Right atrium auricular region (tissue), 2 donors: Measurements from ENCODE around the gene HPSE2. TPM values are rescaled to one million over a fixed set of nuclear protein-coding genes. Genes with fewer than 3 reads are reported as not detected.

Experiments used
- DNase-seq: peaks from one replicate; pipeline ENCODE4 v3.0.0-alpha.2; 2019; ENCODE audit warnings: low spot score
- H3K27ac ChIP-seq, 2 donors: fragments of 200-600 bp; sonication (generic); 1 replicate in 1 of 2; 2 replicates in 1 of 2; pipeline ENCODE4 v1.5.1; 2016 to 2019
- H3K27me3 ChIP-seq, 2 donors: fragments of 200-600 bp; sonication (generic); one replicate each; pipeline versions ENCODE4 v1.5.1 to v1.6.0; 2017 to 2019
- H3K36me3 ChIP-seq: fragments of 200-600 bp; sonication (generic); one replicate; pipeline ENCODE4 v1.5.1; 2016
- H3K4me1 ChIP-seq, 2 donors: fragments of 200-600 bp; sonication (generic); one replicate each; pipeline versions ENCODE4 v1.5.1 to v1.6.0; 2017 to 2019
- H3K4me3 ChIP-seq, 2 donors: fragments of 200-600 bp; sonication (generic); 1 replicate in 1 of 2; 2 replicates in 1 of 2; pipeline ENCODE4 v1.5.1; 2017 to 2019; ENCODE audit warnings: mild to moderate bottlenecking in 1 of 2, moderate library complexity in 1 of 2
- H3K9me3 ChIP-seq, 2 donors: fragments of 200-600 bp; sonication (generic); one replicate each; pipeline ENCODE4 v1.5.1; 2019
- total RNA-seq, 2 donors: library from RNA; depleted of rRNA; stranded (reverse); fragments of >200 nt; gene quantifications; one replicate each; pipeline ENCODE4 v1.1.0, GENCODE V29; 2016
- TF ChIP-seq, protein P1 (sequence below), 2 donors: fragments of 200-600 bp; sonication (generic); IDR thresholded peaks; one replicate each; pipeline ENCODE4 v1.5.1; 2019; ENCODE audit warnings: antibody characterized with exemption in 2 of 2

HPSE2 gene
- total RNA-seq, 2 donors from 2014 or later, result not detected

DNA sequence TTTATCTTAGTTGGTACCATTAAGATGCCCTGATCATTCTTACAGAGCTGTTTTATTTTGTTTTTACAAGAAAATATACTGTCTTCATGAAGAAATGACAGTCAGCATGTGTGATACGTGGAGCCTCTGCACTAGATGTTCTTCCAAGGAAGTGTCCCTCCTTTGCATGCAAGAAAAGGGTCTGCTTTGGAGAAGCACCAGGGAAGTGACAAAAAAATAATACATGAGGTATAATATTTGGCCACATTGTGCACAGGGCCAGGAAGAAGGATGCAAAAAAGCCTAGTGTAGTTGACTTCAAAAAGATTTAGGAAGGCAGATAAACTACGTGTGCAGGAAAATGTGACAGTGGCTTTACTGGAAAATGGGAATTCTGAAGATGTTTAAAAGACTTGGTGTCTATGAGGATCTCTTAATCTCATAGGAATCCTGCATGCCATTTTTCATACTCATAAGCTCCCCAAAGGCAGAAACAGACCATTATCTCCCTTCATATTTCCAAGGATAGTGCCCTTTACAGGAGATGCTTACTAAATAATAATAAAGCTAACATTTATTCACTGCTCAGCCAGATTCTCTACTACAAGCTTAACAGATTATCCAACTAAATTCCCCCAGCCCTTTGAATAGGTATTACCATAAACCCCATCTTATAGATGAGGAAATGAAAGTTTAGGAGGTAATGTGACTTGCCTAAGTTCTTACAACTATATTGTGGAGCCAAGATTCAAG is 284.2 kb downstream of the HPSE2 start:
- no peaks in the 10 kb centered on the region for H3K27me3 ChIP-seq
- DNase-seq, result no peak
- no peaks in the 10 kb centered on the region for H3K4me1 ChIP-seq
- H3K4me3 ChIP-seq, result no peak overlapping the region
- TF ChIP-seq, protein P1, sequence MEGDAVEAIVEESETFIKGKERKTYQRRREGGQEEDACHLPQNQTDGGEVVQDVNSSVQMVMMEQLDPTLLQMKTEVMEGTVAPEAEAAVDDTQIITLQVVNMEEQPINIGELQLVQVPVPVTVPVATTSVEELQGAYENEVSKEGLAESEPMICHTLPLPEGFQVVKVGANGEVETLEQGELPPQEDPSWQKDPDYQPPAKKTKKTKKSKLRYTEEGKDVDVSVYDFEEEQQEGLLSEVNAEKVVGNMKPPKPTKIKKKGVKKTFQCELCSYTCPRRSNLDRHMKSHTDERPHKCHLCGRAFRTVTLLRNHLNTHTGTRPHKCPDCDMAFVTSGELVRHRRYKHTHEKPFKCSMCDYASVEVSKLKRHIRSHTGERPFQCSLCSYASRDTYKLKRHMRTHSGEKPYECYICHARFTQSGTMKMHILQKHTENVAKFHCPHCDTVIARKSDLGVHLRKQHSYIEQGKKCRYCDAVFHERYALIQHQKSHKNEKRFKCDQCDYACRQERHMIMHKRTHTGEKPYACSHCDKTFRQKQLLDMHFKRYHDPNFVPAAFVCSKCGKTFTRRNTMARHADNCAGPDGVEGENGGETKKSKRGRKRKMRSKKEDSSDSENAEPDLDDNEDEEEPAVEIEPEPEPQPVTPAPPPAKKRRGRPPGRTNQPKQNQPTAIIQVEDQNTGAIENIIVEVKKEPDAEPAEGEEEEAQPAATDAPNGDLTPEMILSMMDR (IDR thresholded peaks at IDR 0.05), result no peak
- no peaks in the 10 kb centered on the region for H3K36me3 ChIP-seq
- H3K9me3 ChIP-seq, result no peaks in the 10 kb centered on the region
- no peak overlapping the region for H3K27ac ChIP-seq

DNA sequence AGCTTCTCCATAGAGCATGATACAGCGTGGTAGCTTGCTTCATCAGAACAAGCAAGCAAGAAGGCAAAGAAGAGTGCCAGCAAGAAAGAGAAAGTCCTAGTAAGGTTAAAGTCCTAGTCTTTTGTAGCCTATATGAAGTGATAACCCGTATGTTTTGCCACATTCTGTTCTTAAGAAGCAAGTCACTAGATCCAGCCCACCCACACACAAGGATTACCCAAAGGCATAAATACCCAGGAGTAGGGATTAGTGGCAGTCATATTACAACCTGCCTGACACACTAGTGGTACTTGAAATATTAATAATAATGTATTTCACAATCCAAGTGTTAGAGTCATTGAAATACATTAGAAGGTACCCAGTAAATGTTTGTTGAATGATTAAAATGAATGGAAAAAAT is 285.5 kb downstream of the HPSE2 start:
- TF ChIP-seq, protein P1 (IDR thresholded peaks at IDR 0.05), result no peak
- H3K36me3 ChIP-seq, result no peaks in the 10 kb centered on the region
- H3K27ac ChIP-seq, result no peak overlapping the region
- H3K4me1 ChIP-seq, result no peaks in the 10 kb centered on the region
- H3K9me3 ChIP-seq, result no peaks in the 10 kb centered on the region
- DNase-seq, result no peak
- no peaks in the 10 kb centered on the region for H3K27me3 ChIP-seq
- H3K4me3 ChIP-seq, result no peak overlapping the region

- Histone ChIP-seq H3K4me3 (no peak overlapping the region), H3K27ac (no peak overlapping the region), H3K4me1 (no peaks in the 10 kb centered on the region), H3K27me3 (no peaks in the 10 kb centered on the region), H3K36me3 (no peaks in the 10 kb centered on the region), H3K9me3 (no peaks in the 10 kb centered on the region)
- no peak for DNase-seq
- TF ChIP-seq, protein P1 (IDR thresholded peaks at IDR 0.05), result no peak
Measured at GRCh38 chr10:98949306-98949705, 286.3 kb downstream of the HPSE2 start.

GRCh38 chr10:98943681-98944080 is 292.0 kb downstream of the HPSE2 start:
- H3K27me3 ChIP-seq, result no peaks in the 10 kb centered on the region
- no peak for DNase-seq
- H3K27ac ChIP-seq, result no peak overlapping the region
- TF ChIP-seq, protein P1 (IDR thresholded peaks at IDR 0.05), result no peak
- no peaks in the 10 kb centered on the region for H3K36me3 ChIP-seq
- no peaks in the 10 kb centered on the region for H3K9me3 ChIP-seq
- no peaks in the 10 kb centered on the region for H3K4me1 ChIP-seq
- H3K4me3 ChIP-seq, result no peak overlapping the region

DNA sequence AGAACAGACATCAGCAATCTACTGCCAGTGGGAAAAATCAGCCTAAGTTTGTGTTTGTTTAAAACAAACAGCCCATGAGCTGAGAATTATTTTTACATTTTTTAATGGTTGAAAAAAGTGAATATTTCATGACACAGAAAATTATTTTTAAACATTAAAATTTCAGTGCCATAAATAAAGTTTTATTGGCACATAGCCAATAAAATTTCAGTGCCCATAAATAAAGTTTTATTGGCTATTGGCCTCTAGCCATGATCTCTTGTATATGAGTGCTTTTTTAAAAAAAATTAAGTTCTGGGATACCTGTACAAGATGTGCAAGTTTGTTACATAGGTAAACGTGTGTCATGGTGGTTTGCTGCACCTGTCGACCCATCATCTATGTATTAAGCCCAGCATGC is 305.9 kb downstream of the HPSE2 start:
- TF ChIP-seq, protein P1 (IDR thresholded peaks at IDR 0.05), result no peak
- H3K27me3 ChIP-seq, result no peaks in the 10 kb centered on the region
- H3K4me1 ChIP-seq, result no peaks in the 10 kb centered on the region
- H3K27ac ChIP-seq, result no peak overlapping the region
- DNase-seq, result no peak
- H3K4me3 ChIP-seq, result no peak overlapping the region
- no peaks in the 10 kb centered on the region for H3K36me3 ChIP-seq
- peaks cover 0 to 8% of the 10 kb centered on the region in 2 donors for H3K9me3 ChIP-seq

DNA sequence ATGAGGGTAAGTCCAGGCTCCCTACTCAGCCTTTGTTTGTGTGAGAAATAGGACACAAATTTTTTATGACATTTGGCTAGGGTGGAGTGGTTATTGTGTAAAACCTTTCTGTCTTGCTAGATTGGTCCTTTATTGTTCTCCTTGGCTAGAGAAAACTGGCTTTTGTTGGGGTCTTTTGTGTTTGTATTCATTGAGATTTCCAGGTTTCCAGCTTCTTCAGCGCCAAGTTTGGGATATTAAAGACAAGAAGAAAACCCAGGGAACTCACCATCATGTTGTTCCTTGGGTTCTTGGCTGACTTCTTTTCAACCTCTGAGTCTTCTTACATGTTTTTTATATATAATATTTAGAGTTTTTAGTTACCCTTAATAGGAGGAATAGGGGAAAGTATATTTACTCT is 310.0 kb downstream of the HPSE2 start:
- no peaks in the 10 kb centered on the region for H3K9me3 ChIP-seq
- no peak for DNase-seq
- H3K4me3 ChIP-seq, result no peak overlapping the region
- no peaks in the 10 kb centered on the region for H3K4me1 ChIP-seq
- H3K36me3 ChIP-seq, result no peaks in the 10 kb centered on the region
- H3K27ac ChIP-seq, result no peak overlapping the region
- TF ChIP-seq, protein P1 (IDR thresholded peaks at IDR 0.05), result no peak
- no peaks in the 10 kb centered on the region for H3K27me3 ChIP-seq
